NCI-H524 (cell line): ENCODE data around the gene ASCL3.
"Not testable (repeated sequence)": the region's sequence is repeated elsewhere in the genome, so short reads cannot be mapped to it uniquely, and the experiment has no call there.

Source experiments
- DNase-seq, 2 experiments: peaks; one replicate each; lab custom pipeline; 2025; lab: John Stamatoyannopoulos, UW

The ASCL3 gene

GRCh38 chr11:8942518-8943066, at the start of gene ASCL3:
TSS of gene ASCL3 (minus strand) at chr11:8943016. CDS start at chr11:8938161, 4,855 bp downstream.
- DNase-seq = no peak

GRCh38 chr11:8989453-8989852, 46.6 kb upstream of the ASCL3 start:
- no peak for DNase-seq

- DNase-seq = no peak
Measured at GRCh38 chr11:8988329-8989234, 45.8 kb upstream of the ASCL3 start.

- no peak for DNase-seq
Measured at GRCh38 chr11:8987446-8987845, 44.6 kb upstream of the ASCL3 start.

- not testable (repeated sequence) for DNase-seq
Measured at GRCh38 chr11:8986772-8987171, 44.0 kb upstream of the ASCL3 start.

GRCh38 chr11:8985462-8985861, 42.6 kb upstream of the ASCL3 start:
- no peak for DNase-seq

GRCh38 chr11:8983552-8983951, 40.7 kb upstream of the ASCL3 start:
- DNase-seq = no peak

- DNase-seq = no peak
Measured at GRCh38 chr11:8980485-8980884, 37.7 kb upstream of the ASCL3 start.

- DNase-seq = not testable (repeated sequence)
Measured at GRCh38 chr11:8979365-8979764, 36.5 kb upstream of the ASCL3 start.

GRCh38 chr11:8973121-8973520, 30.3 kb upstream of the ASCL3 start:
- DNase-seq = no peak

GRCh38 chr11:8971924-8972316, 29.1 kb upstream of the ASCL3 start:
- DNase-seq = peak in 1 of 2 experiments; percentile 15

GRCh38 chr11:8971196-8971923, 28.5 kb upstream of the ASCL3 start:
- DNase-seq = no peak

GRCh38 chr11:8967184-8967583, 24.4 kb upstream of the ASCL3 start:
- no peak for DNase-seq

- peak; percentile 58 to 75 for DNase-seq
Measured at GRCh38 chr11:8964324-8965320, 21.8 kb upstream of the ASCL3 start, which contains the start of gene TMEM9B. TSS of gene TMEM9B (minus strand) at chr11:8964442. CDS start at chr11:8964313, 129 bp downstream.

GRCh38 chr11:8963569-8964323, 20.9 kb upstream of the ASCL3 start:
- peak; percentile 58 to 67 for DNase-seq

GRCh38 chr11:8962841-8963240, 20.0 kb upstream of the ASCL3 start:
- no peak for DNase-seq

GRCh38 chr11:8961401-8961800, 18.6 kb upstream of the ASCL3 start:
- no peak for DNase-seq

- DNase-seq = peak; percentile 18 to 57
Measured at GRCh38 chr11:8959546-8960166, 16.8 kb upstream of the ASCL3 start.

GRCh38 chr11:8956860-8957259, 14.0 kb upstream of the ASCL3 start:
- no peak for DNase-seq

GRCh38 chr11:8948886-8949285, 6.1 kb upstream of the ASCL3 start:
- no peak for DNase-seq
